Upper lobe of left lung (tissue), 4 donors: Measurements from ENCODE around the gene NKD2.

Experiments
- CTCF ChIP-seq, 6 experiments: fragments of 450-650 bp in 4 of 6; fragments of 200-600 bp in 2 of 6; sonication (generic) in 2 of 6; IDR thresholded peaks; one replicate each; pipeline ENCODE4 v1.5.1; 2016 to 2019; ENCODE audit warnings: antibody characterized with exemption in 6 of 6
- POLR2AphosphoS5 ChIP-seq, 2 donors: sonication (generic); formaldehyde crosslinking; IDR thresholded peaks; one replicate each; pipeline ENCODE4 v1.5.1; 2017; ENCODE audit warnings: antibody characterized with exemption in 2 of 2

DNA sequence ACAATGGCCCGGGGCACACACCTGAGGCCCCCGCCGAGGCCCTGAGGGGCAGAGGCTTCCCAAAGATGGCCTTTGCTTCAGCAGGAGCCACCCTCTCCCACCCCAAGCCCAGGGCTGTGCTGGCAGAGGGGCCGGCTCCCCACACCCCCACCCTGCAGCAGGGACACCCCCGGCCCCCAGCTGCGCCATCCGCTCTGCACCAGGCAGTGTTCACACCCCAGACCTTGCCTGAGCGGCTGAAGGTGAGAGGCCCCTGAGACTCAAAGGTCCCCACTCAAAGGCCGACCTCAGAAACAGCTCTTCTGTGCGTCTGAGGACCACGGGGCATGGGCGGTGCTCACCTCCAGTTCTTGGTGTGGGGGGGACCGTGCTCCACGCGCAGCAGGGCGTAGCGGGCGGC is 65.6 kb downstream of the NKD2 start:
- TF ChIP-seq CTCF (IDR thresholded peaks at IDR 0.05) (no peak), POLR2AphosphoS5 (IDR thresholded peaks at IDR 0.05) (no peak)
